Thyroid gland (tissue), 4 donors: ENCODE data around the gene PADI4. TPM values are rescaled to one million over a fixed set of nuclear protein-coding genes. Genes with fewer than 3 reads are reported as not detected.

Experiments used
- DNase-seq, 2 donors: peaks; one replicate each; pipeline ENCODE4 v3.0.0-alpha.2; 2019
- H3K27ac ChIP-seq, 3 donors: fragments of 200-600 bp; sonication (generic); 1 replicate in 2 of 3; 2 replicates in 1 of 3; pipeline ENCODE4 v1.5.1; 2016 to 2019; ENCODE audit warnings: mild to moderate bottlenecking in 1 of 3, moderate library complexity in 1 of 3
- H3K27me3 ChIP-seq: fragments of 200-600 bp; sonication (generic); one replicate; pipeline ENCODE4 v1.5.1; 2019
- H3K36me3 ChIP-seq, 2 donors: fragments of 200-600 bp; sonication (generic); one replicate each; pipeline ENCODE4 v1.5.1; 2016 to 2019
- H3K4me1 ChIP-seq, 2 donors: fragments of 200-600 bp; sonication (generic); one replicate each; pipeline ENCODE4 v1.5.1; 2017 to 2019
- H3K4me3 ChIP-seq, 3 donors: fragments of 200-600 bp; sonication (generic); replicated peaks in 1 of 3; 1 replicate in 2 of 3; 2 replicates in 1 of 3; pipeline ENCODE4 v1.5.1; 2016; ENCODE audit warnings: mild to moderate bottlenecking in 1 of 3
- H3K9me3 ChIP-seq: fragments of 200-600 bp; sonication (generic); one replicate; pipeline ENCODE4 v1.5.1; 2017
- CTCF ChIP-seq, 6 experiments: fragments of 200-600 bp in 3 of 6; fragments of 450-650 bp in 3 of 6; sonication (generic) in 3 of 6; IDR thresholded peaks; one replicate each; pipeline ENCODE4 v1.5.1; 2016 to 2019; ENCODE audit warnings: antibody characterized with exemption in 6 of 6, mild to moderate bottlenecking in 2 of 6, inconsistent platforms in 1 of 6, moderate library complexity in 1 of 6
- POLR2A ChIP-seq, 2 donors: fragments of 450-650 bp; IDR thresholded peaks; one replicate each; pipeline ENCODE4 v1.6.1; 2017; ENCODE audit warnings: antibody characterized with exemption in 2 of 2, mild to moderate bottlenecking in 2 of 2, moderate library complexity in 1 of 2
- WGBS, 2 donors: methylation state at CpG; one replicate each; pipeline ENCODE4 v1.1.5; 2017; 5-methylcytosine and 5-hydroxymethylcytosine counted together
- intact Hi-C: fragments of 100-400 bp; cut with DNase I; formaldehyde crosslinking; loops from one replicate; pipeline ENCODE4 v1.15.1; 2023
- total RNA-seq, 4 donors: library from RNA; depleted of rRNA; stranded (reverse); fragments of >200 nt; gene quantifications; one replicate each; pipeline ENCODE4 v1.2.3, GENCODE V29; 2016

PADI4 gene
- total RNA-seq, 4 donors from 2014 or later: 0.45 TPM; not detected in 3

DNA sequence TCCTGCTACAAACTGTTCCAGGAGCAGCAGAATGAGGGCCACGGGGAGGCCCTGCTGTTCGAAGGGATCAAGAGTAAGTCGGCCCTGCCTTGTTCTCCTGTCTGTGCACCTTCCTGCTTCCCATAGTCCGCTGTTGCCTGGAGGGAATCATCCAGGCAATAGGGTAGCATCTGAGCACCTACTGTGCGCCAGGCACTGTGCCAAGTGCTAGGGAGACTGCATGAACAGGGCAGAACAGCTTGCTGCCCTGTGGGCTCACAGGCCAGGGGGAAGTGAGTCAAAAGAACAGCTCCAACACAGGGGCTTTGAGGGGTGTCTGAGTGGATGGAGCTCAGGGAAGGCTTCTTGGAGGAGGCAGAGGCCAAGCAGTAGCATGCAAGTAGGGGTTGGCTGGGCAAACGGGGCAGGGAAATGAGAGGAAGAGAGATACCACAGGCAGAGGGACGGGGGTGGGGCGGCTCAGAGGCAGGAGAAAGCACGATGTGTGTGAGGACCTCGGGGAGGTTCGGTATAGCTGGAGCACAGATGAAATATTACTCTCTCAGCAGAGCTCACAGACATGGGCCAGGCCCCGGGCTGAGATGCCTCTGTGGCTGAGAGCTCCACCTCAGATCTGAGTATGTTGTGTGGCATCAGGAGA, 48.5 kb downstream of the PADI4 start:
- Histone ChIP-seq H3K36me3 (no peaks in the 10 kb centered on the region), H3K27ac (no peak overlapping the region), H3K4me1 (no peaks in the 10 kb centered on the region), H3K9me3 (no peaks in the 10 kb centered on the region), H3K27me3 (no peaks in the 10 kb centered on the region), H3K4me3 (no peak overlapping the region)
- no peak for DNase-seq
- no peak for TF ChIP-seq POLR2A (IDR thresholded peaks at IDR 0.05)
- 66 to 68% methylated on average over 11 of the region's 12 CpGs for WGBS, 2 donors
- intact Hi-C loops: no loop called here

- intact Hi-C loops: no loop called here
- no peak overlapping the region for H3K4me3 ChIP-seq
- TF ChIP-seq POLR2A (IDR thresholded peaks at IDR 0.05) (no peak), CTCF (IDR thresholded peaks at IDR 0.05) (no peak)
- H3K36me3 ChIP-seq: no peaks in the 10 kb centered on the region
- DNase-seq: no peak
- 67 to 81% methylated on average over 4 of the region's 4 CpGs for WGBS, 2 donors
- no peak overlapping the region for H3K27ac ChIP-seq
- no peaks in the 10 kb centered on the region for H3K4me1 ChIP-seq
- H3K27me3 ChIP-seq: no peaks in the 10 kb centered on the region
- no peaks in the 10 kb centered on the region for H3K9me3 ChIP-seq
These were observed 50.6 kb downstream of the PADI4 start for GRCh38 chr1:17358557-17358956.

GRCh38 chr1:17359031-17359430, 51.0 kb downstream of the PADI4 start:
- intact Hi-C loops: no loop called here
- no peaks in the 10 kb centered on the region for H3K9me3 ChIP-seq
- DNase-seq: no peak
- no peaks in the 10 kb centered on the region for H3K36me3 ChIP-seq
- no peak for TF ChIP-seq CTCF (IDR thresholded peaks at IDR 0.05)
- no peak for TF ChIP-seq POLR2A (IDR thresholded peaks at IDR 0.05)
- no peak overlapping the region for H3K27ac ChIP-seq
- H3K4me1 ChIP-seq: no peaks in the 10 kb centered on the region
- 33% methylated on average over 10 of the region's 11 CpGs; no CpG with 5 or more reads in 1 of the 2 donors for WGBS, 2 donors
- H3K27me3 ChIP-seq: no peaks in the 10 kb centered on the region
- no peak overlapping the region for H3K4me3 ChIP-seq

- no peak overlapping the region for H3K27ac ChIP-seq
- 80 to 83% methylated on average over 9 of the region's 9 CpGs for WGBS, 2 donors
- H3K9me3 ChIP-seq: no peaks in the 10 kb centered on the region
- intact Hi-C loops: no loop called here
- TF ChIP-seq POLR2A (IDR thresholded peaks at IDR 0.05) (no peak), CTCF (IDR thresholded peaks at IDR 0.05) (no peak)
- no peak for DNase-seq
- H3K36me3 ChIP-seq: no peaks in the 10 kb centered on the region
- no peaks in the 10 kb centered on the region for H3K4me1 ChIP-seq
- H3K4me3 ChIP-seq: no peak overlapping the region
- no peaks in the 10 kb centered on the region for H3K27me3 ChIP-seq
These were observed 51.8 kb downstream of the PADI4 start for GRCh38 chr1:17359808-17360207.

DNA sequence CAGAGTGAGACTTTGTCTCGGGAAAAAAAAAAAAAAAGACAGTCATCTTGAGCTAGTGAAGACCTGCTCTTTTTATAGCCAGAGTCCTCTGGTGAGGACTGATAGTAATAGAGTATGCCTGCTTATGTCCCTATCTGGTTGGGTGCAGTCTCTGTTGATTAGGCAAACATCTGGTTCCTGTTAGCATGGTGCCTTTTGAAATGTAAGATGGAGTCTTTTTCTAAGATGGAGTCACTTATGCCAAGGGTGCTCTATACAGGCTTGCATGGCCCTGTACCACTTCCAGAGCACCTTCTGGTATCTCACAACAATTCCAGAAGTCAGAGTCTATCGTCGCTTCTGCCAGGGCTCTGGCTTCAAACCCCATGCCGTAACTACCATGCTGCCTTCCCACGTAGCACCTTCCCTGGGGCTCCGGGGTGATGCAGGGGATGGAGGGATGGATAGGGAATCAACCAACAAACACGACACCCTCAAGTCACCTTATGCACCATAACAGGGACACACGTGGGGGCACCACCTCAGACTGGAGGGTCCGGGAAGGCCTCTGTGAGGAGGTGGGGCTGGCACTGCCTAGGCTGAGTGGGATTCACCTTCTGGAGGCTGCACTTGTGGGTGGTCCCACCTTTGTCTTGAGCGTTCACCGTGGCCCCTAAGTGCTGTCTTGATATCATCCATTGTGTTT, 52.4 kb downstream of the PADI4 start:
- H3K4me1 ChIP-seq: no peaks in the 10 kb centered on the region
- WGBS, 2 donors: 82 to 87% methylated on average over 11 of the region's 11 CpGs
- no peak for TF ChIP-seq CTCF (IDR thresholded peaks at IDR 0.05)
- TF ChIP-seq POLR2A (IDR thresholded peaks at IDR 0.05): no peak
- H3K36me3 ChIP-seq: no peaks in the 10 kb centered on the region
- H3K4me3 ChIP-seq: no peak overlapping the region
- H3K27me3 ChIP-seq: no peaks in the 10 kb centered on the region
- no peak for DNase-seq
- no peaks in the 10 kb centered on the region for H3K9me3 ChIP-seq
- intact Hi-C loops: no loop called here
- no peak overlapping the region for H3K27ac ChIP-seq
